Measurements from ENCODE around the gene TFE3. TPM values are rescaled to one million over a fixed set of nuclear protein-coding genes. Genes with fewer than 3 reads are reported as not detected.

The TFE3 gene
- total RNA-seq, 1 experiment from 2014 or later: 46.4 TPM

DNA sequence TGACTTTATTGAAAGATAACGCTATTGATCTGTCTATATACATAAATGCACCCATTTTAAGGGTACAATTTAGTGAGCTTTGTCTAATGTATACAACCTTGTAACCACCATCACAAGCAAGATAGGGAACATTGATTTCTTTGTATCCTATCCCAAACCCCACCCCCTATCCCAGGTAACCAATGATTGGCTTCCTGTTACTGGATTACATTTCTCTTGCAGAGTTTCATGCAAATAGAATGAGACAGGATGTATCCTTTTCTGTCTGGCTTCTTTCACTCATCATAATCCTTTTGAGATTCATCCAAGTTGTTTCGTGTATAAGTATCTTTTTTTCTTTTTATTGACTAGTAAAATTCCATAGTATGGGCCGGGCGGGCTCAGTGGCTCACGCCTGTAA is 39.5 kb downstream of the TFE3 start (continued):
- TF ChIP-seq, protein P1, sequence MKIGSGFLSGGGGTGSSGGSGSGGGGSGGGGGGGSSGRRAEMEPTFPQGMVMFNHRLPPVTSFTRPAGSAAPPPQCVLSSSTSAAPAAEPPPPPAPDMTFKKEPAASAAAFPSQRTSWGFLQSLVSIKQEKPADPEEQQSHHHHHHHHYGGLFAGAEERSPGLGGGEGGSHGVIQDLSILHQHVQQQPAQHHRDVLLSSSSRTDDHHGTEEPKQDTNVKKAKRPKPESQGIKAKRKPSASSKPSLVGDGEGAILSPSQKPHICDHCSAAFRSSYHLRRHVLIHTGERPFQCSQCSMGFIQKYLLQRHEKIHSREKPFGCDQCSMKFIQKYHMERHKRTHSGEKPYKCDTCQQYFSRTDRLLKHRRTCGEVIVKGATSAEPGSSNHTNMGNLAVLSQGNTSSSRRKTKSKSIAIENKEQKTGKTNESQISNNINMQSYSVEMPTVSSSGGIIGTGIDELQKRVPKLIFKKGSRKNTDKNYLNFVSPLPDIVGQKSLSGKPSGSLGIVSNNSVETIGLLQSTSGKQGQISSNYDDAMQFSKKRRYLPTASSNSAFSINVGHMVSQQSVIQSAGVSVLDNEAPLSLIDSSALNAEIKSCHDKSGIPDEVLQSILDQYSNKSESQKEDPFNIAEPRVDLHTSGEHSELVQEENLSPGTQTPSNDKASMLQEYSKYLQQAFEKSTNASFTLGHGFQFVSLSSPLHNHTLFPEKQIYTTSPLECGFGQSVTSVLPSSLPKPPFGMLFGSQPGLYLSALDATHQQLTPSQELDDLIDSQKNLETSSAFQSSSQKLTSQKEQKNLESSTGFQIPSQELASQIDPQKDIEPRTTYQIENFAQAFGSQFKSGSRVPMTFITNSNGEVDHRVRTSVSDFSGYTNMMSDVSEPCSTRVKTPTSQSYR (CRISPR knock-in tag; IDR thresholded peaks at IDR 0.05): no peak

DNA sequence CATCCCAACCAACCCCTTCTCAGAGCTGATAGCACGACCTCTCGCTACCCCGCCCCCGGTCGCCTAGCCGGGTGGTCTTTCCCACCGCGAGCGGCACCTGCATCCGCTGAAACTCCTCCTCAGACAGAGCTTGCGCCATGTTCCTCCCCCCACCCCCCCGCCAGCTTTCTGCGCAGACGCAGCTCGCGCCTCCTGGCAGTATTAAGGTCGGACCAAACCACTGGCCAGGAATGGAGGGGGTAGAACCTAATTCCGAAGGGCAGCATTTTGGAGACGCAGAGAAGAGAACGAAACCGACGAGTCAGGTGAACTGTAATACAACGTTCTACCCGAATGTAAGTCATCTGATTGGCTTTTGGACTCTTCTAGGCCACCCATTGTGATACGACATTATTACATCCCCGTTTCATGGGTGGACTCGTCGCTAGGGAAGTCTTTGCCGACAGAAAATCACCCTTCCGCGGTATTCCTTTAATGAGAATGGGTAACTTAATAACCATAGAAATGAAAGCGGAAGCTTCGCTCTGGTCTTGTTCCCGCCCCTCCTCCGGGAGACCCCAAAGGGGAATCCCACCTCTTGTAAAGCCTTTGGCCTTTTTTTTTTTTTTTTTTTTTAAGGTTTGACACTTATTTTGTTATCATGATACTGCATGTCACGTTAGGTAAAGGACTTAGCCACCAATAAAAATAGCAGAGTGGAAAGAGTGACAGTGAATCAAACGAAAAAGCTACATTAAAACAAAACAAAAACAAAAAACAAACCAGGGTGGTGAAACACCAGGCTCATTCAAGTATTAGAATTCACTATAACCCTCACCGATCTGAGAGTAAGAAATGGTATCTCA is 40.8 kb downstream of the TFE3 start, which contains the start of gene GRIPAP1:
TSS of gene GRIPAP1 (minus strand) at position 174 of the 845 bp plus-strand sequence. CDS start at position 139, 35 bp downstream.
- H3K27ac Mint-ChIP-seq: peak within 1 kb of the TSS; percentile 99
- peaks cover 17% of the 10 kb centered on the region for H3K36me3 Mint-ChIP-seq
- H3K9me3 Mint-ChIP-seq: no peaks in the 10 kb centered on the region
- ATAC-seq (peak; percentile 73), DNase-seq (ENCODE audit: low spot score) (peak; percentile 68)
- ChIA-PET CTCF (interaction anchor here (0.6 to 1.1 kb wide), 3 partner anchors 31 to 42 kb away, joined by 3 to 6 read pairs (median 4); partner anchors contain the start of gene KCND1), POLR2A (interaction anchor here (0.6 to 2.2 kb wide), 13 partner anchors 14 to 1352 kb away, joined by 3 to 10 read pairs (median 4); partner anchors contain the start of genes ELK1, KCND1, PQBP1 and TFE3)
- H3K4me3 Mint-ChIP-seq: peak within 1 kb of the TSS; percentile 99
- TF ChIP-seq, protein P2, sequence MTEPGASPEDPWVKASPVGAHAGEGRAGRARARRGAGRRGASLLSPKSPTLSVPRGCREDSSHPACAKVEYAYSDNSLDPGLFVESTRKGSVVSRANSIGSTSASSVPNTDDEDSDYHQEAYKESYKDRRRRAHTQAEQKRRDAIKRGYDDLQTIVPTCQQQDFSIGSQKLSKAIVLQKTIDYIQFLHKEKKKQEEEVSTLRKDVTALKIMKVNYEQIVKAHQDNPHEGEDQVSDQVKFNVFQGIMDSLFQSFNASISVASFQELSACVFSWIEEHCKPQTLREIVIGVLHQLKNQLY (CRISPR knock-in tag; IDR thresholded peaks at IDR 0.05): no peak
- TF ChIP-seq MYBL2 (CRISPR knock-in tag; IDR thresholded peaks at IDR 0.05) (no peak), TCF7 (CRISPR knock-in tag; IDR thresholded peaks at IDR 0.05; ENCODE audit: low read depth) (no peak), ETV6 (CRISPR knock-in tag; IDR thresholded peaks at IDR 0.05) (no peak), ZNF219 (CRISPR knock-in tag; IDR thresholded peaks at IDR 0.05; ENCODE audit: borderline replicate concordance) (no peak)
- H3K4me1 Mint-ChIP-seq: peaks cover 11% of the 10 kb centered on the region
- H3K27me3 Mint-ChIP-seq (ENCODE audit: low read depth): no peaks in the 10 kb centered on the region

DNA sequence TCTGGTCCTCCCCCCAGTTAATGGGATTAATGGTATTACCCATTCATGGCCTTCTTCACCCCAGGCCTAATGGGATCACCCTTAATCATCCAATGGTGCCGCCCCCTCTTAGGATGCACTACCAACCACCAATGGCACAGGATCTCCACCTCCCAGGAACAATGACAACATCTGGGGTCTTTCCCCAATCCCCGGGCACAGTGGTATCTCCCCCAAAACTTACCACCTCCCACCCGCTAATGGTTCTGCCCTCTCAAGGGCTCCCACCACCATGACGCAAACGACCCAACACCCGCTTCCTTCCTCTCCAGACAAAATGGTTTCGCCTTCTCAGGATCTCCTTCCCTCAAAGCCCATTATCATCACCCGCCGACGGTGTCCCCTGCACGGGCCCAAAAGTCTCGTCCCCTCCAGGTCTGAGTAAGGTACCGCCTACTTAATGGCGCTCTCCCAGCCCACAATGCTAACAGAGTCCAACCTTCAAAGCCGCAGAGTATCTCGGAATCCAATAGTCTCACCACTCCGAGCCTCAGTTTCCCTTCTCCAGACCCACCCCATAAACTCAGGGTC is 41.6 kb downstream of the TFE3 start:
- ATAC-seq (peak; percentile 73), DNase-seq (ENCODE audit: low spot score) (peak; percentile 29)
- peaks cover 11% of the 10 kb centered on the region for H3K4me1 Mint-ChIP-seq
- H3K9me3 Mint-ChIP-seq: no peaks in the 10 kb centered on the region
- ChIA-PET CTCF (interaction anchor here (0.6 to 1.1 kb wide), 3 partner anchors 30 to 42 kb away, joined by 3 to 6 read pairs (median 4); partner anchors contain the start of gene KCND1), POLR2A (interaction anchor here (0.6 to 2.2 kb wide), 2 partner anchors 41 to 370 kb away, joined by 4 to 10 read pairs; partner anchors contain the start of gene TFE3)
- no peak for TF ChIP-seq KAT7 (CRISPR knock-in tag; IDR thresholded peaks at IDR 0.05; ENCODE audit: borderline replicate concordance)
- TF ChIP-seq, protein P3, sequence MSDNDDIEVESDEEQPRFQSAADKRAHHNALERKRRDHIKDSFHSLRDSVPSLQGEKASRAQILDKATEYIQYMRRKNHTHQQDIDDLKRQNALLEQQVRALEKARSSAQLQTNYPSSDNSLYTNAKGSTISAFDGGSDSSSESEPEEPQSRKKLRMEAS (CRISPR knock-in tag; IDR thresholded peaks at IDR 0.05): 0 out of 2 replicates have a peak, but pooled peaks have one; percentile 24
- H3K4me3 Mint-ChIP-seq: peak overlapping the region; percentile 99
- H3K27ac Mint-ChIP-seq: peak overlapping the region; percentile 99
- H3K27me3 Mint-ChIP-seq (ENCODE audit: low read depth): no peaks in the 10 kb centered on the region
- H3K36me3 Mint-ChIP-seq: peaks cover 24% of the 10 kb centered on the region

DNA sequence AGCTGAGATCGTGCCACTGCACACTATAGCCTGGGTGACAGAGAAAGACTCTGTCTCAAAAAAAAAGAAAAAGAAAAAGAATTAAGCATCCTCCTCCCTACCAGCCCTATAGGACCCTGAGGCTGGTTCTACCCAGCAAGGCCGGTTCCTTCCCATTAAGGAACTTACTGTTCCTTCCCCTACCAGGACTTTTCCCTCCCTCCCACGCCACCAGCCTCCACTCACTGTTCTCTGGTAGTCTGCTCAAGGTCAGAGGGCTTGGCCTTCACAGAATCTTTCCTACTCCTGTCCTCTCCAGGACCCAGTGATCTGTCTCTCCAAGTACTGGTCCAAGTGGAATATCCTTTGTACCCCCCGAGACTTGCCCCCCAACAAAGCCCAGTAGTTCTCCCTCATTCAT is 42.5 kb downstream of the TFE3 start:
- POLR2A ChIA-PET: no interaction called here
- TF ChIP-seq, protein P4, sequence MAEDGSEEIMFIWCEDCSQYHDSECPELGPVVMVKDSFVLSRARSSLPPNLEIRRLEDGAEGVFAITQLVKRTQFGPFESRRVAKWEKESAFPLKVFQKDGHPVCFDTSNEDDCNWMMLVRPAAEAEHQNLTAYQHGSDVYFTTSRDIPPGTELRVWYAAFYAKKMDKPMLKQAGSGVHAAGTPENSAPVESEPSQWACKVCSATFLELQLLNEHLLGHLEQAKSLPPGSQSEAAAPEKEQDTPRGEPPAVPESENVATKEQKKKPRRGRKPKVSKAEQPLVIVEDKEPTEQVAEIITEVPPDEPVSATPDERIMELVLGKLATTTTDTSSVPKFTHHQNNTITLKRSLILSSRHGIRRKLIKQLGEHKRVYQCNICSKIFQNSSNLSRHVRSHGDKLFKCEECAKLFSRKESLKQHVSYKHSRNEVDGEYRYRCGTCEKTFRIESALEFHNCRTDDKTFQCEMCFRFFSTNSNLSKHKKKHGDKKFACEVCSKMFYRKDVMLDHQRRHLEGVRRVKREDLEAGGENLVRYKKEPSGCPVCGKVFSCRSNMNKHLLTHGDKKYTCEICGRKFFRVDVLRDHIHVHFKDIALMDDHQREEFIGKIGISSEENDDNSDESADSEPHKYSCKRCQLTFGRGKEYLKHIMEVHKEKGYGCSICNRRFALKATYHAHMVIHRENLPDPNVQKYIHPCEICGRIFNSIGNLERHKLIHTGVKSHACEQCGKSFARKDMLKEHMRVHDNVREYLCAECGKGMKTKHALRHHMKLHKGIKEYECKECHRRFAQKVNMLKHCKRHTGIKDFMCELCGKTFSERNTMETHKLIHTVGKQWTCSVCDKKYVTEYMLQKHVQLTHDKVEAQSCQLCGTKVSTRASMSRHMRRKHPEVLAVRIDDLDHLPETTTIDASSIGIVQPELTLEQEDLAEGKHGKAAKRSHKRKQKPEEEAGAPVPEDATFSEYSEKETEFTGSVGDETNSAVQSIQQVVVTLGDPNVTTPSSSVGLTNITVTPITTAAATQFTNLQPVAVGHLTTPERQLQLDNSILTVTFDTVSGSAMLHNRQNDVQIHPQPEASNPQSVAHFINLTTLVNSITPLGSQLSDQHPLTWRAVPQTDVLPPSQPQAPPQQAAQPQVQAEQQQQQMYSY (CRISPR knock-in tag; IDR thresholded peaks at IDR 0.05): no peak
- TF ChIP-seq IRF2 (CRISPR knock-in tag; IDR thresholded peaks at IDR 0.05; ENCODE audit: borderline replicate concordance, low read depth) (no peak), GABPB1 (CRISPR knock-in tag; IDR thresholded peaks at IDR 0.05) (no peak), GTF2I (CRISPR knock-in tag; conservative IDR thresholded peaks at IDR 0.05) (no peak), CREB1 (CRISPR knock-in tag; IDR thresholded peaks at IDR 0.05) (no peak), NFATC4 (CRISPR knock-in tag; IDR thresholded peaks at IDR 0.05) (no peak), MXD4 (CRISPR knock-in tag; IDR thresholded peaks at IDR 0.05; ENCODE audit: borderline replicate concordance) (no peak)
- TF ChIP-seq, protein P2 (CRISPR knock-in tag; IDR thresholded peaks at IDR 0.05): no peak
- TF ChIP-seq, protein P5, sequence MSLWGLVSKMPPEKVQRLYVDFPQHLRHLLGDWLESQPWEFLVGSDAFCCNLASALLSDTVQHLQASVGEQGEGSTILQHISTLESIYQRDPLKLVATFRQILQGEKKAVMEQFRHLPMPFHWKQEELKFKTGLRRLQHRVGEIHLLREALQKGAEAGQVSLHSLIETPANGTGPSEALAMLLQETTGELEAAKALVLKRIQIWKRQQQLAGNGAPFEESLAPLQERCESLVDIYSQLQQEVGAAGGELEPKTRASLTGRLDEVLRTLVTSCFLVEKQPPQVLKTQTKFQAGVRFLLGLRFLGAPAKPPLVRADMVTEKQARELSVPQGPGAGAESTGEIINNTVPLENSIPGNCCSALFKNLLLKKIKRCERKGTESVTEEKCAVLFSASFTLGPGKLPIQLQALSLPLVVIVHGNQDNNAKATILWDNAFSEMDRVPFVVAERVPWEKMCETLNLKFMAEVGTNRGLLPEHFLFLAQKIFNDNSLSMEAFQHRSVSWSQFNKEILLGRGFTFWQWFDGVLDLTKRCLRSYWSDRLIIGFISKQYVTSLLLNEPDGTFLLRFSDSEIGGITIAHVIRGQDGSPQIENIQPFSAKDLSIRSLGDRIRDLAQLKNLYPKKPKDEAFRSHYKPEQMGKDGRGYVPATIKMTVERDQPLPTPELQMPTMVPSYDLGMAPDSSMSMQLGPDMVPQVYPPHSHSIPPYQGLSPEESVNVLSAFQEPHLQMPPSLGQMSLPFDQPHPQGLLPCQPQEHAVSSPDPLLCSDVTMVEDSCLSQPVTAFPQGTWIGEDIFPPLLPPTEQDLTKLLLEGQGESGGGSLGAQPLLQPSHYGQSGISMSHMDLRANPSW (CRISPR knock-in tag; conservative IDR thresholded peaks at IDR 0.05; ENCODE audit: low read depth): no peak
- Mint-ChIP-seq H3K4me1 (peaks cover 11% of the 10 kb centered on the region), H3K4me3 (peak overlapping the region; percentile 99), H3K27ac (peak overlapping the region; percentile 53; the same call in 1 of the 2 replicates), H3K36me3 (peaks cover 30% of the 10 kb centered on the region), H3K27me3 (ENCODE audit: low read depth) (no peaks in the 10 kb centered on the region), H3K9me3 (no peaks in the 10 kb centered on the region)
- CTCF ChIA-PET: no interaction called here
- DNase-seq (ENCODE audit: low spot score) (no peak), ATAC-seq (no peak)
